HG02885 (cell line): ENCODE measurements around the gene TROAP.

Experiments used
- ATAC-seq: cut with Tn5 transposase; IDR thresholded peaks from one replicate; pipeline ENCODE4 v1.9.1; 2021; ENCODE audit warnings: mild to moderate bottlenecking; ENCODE audit not compliant: unreplicated experiment, poor library complexity

TROAP gene

GRCh38 chr12:49340095-49340870 is 17.2 kb downstream of the TROAP start:
- no peak for ATAC-seq

GRCh38 chr12:49340971-49341776 is 18.1 kb downstream of the TROAP start:
- no peak for ATAC-seq

GRCh38 chr12:49341777-49342065 is 18.7 kb downstream of the TROAP start:
- ATAC-seq: no peak

GRCh38 chr12:49342066-49342913 is 19.2 kb downstream of the TROAP start:
- ATAC-seq: peak; percentile 74

GRCh38 chr12:49342914-49343731 is 20.1 kb downstream of the TROAP start:
- no peak for ATAC-seq

- ATAC-seq: no peak
Observed at GRCh38 chr12:49344486-49345050, 21.5 kb downstream of the TROAP start.

- no peak for ATAC-seq
Observed at GRCh38 chr12:49345051-49345824, 22.2 kb downstream of the TROAP start.

GRCh38 chr12:49345825-49346658 is 23.0 kb downstream of the TROAP start:
- no peak for ATAC-seq

GRCh38 chr12:49346659-49347310 is 23.7 kb downstream of the TROAP start, which contains the start of gene DNAJC22:
TSS of gene DNAJC22 (plus strand) at chr12:49346888. CDS start at chr12:49348873, 1,985 bp downstream.
- no peak for ATAC-seq

GRCh38 chr12:49347311-49348193 is 24.5 kb downstream of the TROAP start:
- ATAC-seq: peak; percentile 60

GRCh38 chr12:49348781-49349180 is 25.7 kb downstream of the TROAP start:
- no peak for ATAC-seq

GRCh38 chr12:49349266-49349665 is 26.2 kb downstream of the TROAP start:
- ATAC-seq: no peak

- no peak for ATAC-seq
Observed at GRCh38 chr12:49352351-49352750, 29.3 kb downstream of the TROAP start.

GRCh38 chr12:49355913-49356312 is 32.9 kb downstream of the TROAP start:
- ATAC-seq: no peak

- ATAC-seq: no peak
Observed at GRCh38 chr12:49357103-49357678, 34.1 kb downstream of the TROAP start.

- ATAC-seq: peak; percentile 44
Observed at GRCh38 chr12:49358483-49359141, 35.6 kb downstream of the TROAP start.
